GM12891 (cell line): ENCODE measurements around the gene HAPSTR1.

Experiments
- DNase-seq: peaks from one replicate; pipeline ENCODE4 v3.0.0; 2011; ENCODE audit warnings: low spot score; ENCODE audit not compliant: insufficient read length
- FAIRE-seq: peaks from 2 replicates; lab custom pipeline; 2011; peaks lifted over from hg19 to GRCh38; lab: Jason Lieb, UNC
- PAX5 ChIP-seq: IDR thresholded peaks from 2 replicates; pipeline ENCODE4 v1.6.1; 2011; ENCODE audit warnings: low read length, moderate library complexity, mild to moderate bottlenecking; ENCODE audit not compliant: insufficient read depth, severe bottlenecking
- POLR2A ChIP-seq: IDR thresholded peaks from 2 replicates; pipeline ENCODE4 v1.6.1; 2011; ENCODE audit warnings: low read depth, low read length, control low read depth
- POLR2AphosphoS5 ChIP-seq: IDR thresholded peaks from 2 replicates; pipeline ENCODE4 v1.6.1; 2011; ENCODE audit warnings: low read depth, low read length, control low read depth
- POU2F2 ChIP-seq: IDR thresholded peaks from 2 replicates; pipeline ENCODE4 v1.6.1; 2011; ENCODE audit warnings: low read depth, mild to moderate bottlenecking, control low read depth, low read length, moderate library complexity
- SPI1 ChIP-seq: IDR thresholded peaks from 2 replicates; pipeline ENCODE4 v1.6.1; 2011; ENCODE audit warnings: low read depth, low read length, control low read depth
- TAF1 ChIP-seq: IDR thresholded peaks from 2 replicates; pipeline ENCODE4 v1.6.1; 2011; ENCODE audit warnings: low read depth, low read length, control low read depth

Gene HAPSTR1

DNA sequence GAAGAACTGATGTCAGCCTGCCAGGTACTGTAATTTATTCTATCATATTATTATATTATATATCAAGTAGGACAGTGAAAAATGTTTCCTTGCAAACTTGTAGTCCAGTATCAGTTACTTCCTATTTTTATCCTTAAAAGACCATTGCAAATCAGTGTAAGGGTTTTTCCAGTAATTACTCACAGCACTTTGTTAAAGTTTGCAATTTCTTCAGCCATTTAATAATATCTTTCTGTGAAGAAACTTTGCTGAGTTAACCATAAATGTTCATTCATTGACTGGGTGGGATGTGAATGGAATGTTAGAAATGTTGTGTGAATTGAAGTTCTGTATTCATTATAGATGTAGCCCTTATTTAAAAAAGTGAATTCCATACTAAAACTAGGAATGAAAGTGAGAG lies 26.7 kb downstream of the HAPSTR1 start:
- FAIRE-seq (no peak), DNase-seq (no peak)
- TF ChIP-seq POLR2A (no peak), TAF1 (no peak)

DNA sequence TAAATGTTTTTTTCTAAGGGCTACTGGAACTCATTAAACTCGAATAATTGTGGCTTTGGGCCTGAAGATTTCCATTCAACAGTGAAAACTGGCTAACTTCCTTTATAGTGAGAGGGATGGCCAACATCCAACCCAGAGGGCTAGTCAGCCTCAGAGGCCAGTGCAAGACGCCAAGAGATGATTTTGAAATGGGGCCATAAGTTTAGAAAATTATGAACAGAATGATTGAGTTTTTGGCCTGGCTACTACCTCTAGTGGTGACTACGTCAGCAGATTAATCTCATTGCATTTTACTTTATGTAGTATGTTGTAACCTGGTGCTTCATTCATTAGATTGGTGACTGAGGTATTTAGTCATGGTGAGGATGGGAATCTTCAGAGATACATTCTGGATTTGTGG lies 28.4 kb downstream of the HAPSTR1 start:
- no peak for DNase-seq
- no peak for TF ChIP-seq POLR2A
- TF ChIP-seq SPI1 = no peak
- TF ChIP-seq POLR2AphosphoS5 = no peak
- TF ChIP-seq TAF1 = no peak
- TF ChIP-seq POU2F2 = no peak
- no peak for TF ChIP-seq PAX5
- no peak for FAIRE-seq

DNA sequence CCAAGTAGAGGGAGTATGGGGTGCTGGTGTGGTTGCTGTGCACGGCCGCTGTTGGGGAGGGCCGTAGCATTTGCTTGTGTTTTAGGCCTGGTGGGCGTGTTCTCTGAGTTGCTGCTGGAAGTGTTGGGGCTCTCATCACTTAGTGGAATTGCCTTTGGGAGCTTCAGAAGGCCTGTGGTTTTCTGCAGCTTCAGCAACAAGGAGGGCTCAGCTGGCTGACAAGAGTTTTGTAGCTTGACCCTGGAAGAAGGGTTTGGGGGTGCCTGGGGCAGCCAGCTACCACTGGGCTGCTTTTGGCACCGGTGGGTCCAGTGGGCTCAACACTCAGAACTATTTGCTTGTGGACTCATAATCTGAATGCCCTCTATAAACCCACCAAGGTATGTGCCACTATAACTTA lies 30.9 kb downstream of the HAPSTR1 start:
- TF ChIP-seq SPI1 = no peak
- TF ChIP-seq TAF1 = no peak
- no peak for TF ChIP-seq POU2F2
- no peak for TF ChIP-seq POLR2AphosphoS5
- TF ChIP-seq POLR2A = no peak
- TF ChIP-seq PAX5 = no peak
- DNase-seq (no peak), FAIRE-seq (no peak)

DNA sequence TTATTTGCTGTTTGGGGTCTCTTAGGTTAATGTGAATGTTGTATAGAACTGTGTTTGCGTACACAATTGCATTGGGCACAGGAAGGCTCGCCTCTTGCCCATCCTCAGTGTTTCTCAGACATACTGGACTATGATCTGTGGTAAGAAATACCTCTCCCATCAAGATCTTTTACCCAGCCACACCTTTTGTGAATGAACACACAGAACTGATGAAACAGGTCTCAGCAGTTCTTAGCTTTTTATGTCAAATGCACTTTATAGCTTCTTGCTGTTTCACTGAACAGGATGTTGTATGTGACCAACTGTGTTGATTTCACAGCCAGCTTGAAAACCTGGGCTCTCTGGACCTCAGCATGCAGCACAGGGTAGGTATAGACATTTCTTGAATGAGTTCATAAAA lies 31.5 kb downstream of the HAPSTR1 start:
- DNase-seq (no peak), FAIRE-seq (no peak)
- TF ChIP-seq POU2F2 = no peak
- no peak for TF ChIP-seq POLR2A
- TF ChIP-seq SPI1 = no peak
- TF ChIP-seq PAX5 = no peak
- TF ChIP-seq POLR2AphosphoS5 = no peak
- no peak for TF ChIP-seq TAF1

- DNase-seq = no peak
- no peak for FAIRE-seq
- no peak for TF ChIP-seq PAX5
- TF ChIP-seq POLR2A = no peak
- TF ChIP-seq SPI1 = no peak
These were observed 32.0 kb downstream of the HAPSTR1 start for GRCh38 chr16:9123401-9123800.

GRCh38 chr16:9123871-9124270 lies 32.4 kb downstream of the HAPSTR1 start:
- DNase-seq (no peak), FAIRE-seq (no peak)
- TF ChIP-seq POU2F2 (no peak), TAF1 (no peak), PAX5 (no peak), SPI1 (no peak), POLR2AphosphoS5 (no peak), POLR2A (no peak)

DNA sequence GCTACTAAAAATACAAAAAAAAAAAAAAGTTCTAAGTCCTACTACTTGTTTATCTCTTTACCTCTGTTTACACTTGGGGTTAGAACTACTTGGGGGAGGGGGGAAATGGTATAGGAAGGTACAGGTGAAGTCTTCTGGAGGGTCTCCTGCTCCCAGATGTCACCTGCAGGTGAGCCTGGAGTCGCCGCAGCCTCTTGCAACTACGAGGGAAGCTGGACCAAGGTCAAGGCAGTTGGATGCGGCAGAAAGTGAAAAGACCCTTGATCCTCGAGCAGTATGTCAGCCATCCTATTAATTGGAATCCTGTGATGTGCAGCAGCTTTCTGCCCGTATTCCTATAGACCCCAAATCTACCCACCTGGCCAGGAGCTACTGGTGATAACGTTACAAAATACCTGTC lies 33.0 kb downstream of the HAPSTR1 start:
- FAIRE-seq (no peak), DNase-seq (no peak)
- no peak for TF ChIP-seq PAX5
- no peak for TF ChIP-seq TAF1
- no peak for TF ChIP-seq POLR2A
- TF ChIP-seq SPI1 = no peak
- TF ChIP-seq POLR2AphosphoS5 = no peak
- TF ChIP-seq POU2F2 = no peak

- TF ChIP-seq TAF1 = no peak
- no peak for TF ChIP-seq POLR2A
- no peak for TF ChIP-seq PAX5
- no peak for TF ChIP-seq POLR2AphosphoS5
- no peak for TF ChIP-seq POU2F2
- TF ChIP-seq SPI1 = no peak
These were observed 33.6 kb downstream of the HAPSTR1 start for GRCh38 chr16:9124908-9125584.

GRCh38 chr16:9125658-9126505 lies 34.4 kb downstream of the HAPSTR1 start:
- DNase-seq (no peak), FAIRE-seq (no peak)
- TF ChIP-seq POLR2A = no peak
- no peak for TF ChIP-seq POLR2AphosphoS5
- no peak for TF ChIP-seq PAX5
- TF ChIP-seq TAF1 = no peak
- TF ChIP-seq POU2F2 = no peak
- no peak for TF ChIP-seq SPI1

More at GRCh38 chr16:9124908-9125584, 33.6 kb downstream of the HAPSTR1 start:
- FAIRE-seq = no peak
- no peak for DNase-seq
